Measurements from ENCODE around the gene TMEM131.
A peak's percentile ranks its signal among the peaks of the same experiment; 100 is the strongest.
"Not testable (repeated sequence)": the region's sequence is repeated elsewhere in the genome, so short reads cannot be mapped to it uniquely, and the experiment has no call there.

TMEM131 gene

GRCh38 chr2:97821862-97822261, 173.9 kb downstream of the TMEM131 start:
- DNase-seq = not testable (repeated sequence)

- no peak for DNase-seq
Observed at GRCh38 chr2:97819754-97820153, 176.0 kb downstream of the TMEM131 start.

- no peak for DNase-seq
Observed at GRCh38 chr2:97816411-97816810, 179.3 kb downstream of the TMEM131 start.

- DNase-seq = no peak
Observed at GRCh38 chr2:97812931-97813330, 182.8 kb downstream of the TMEM131 start.

- DNase-seq = peak in 3 of 58 donors; percentile 3 to 10 (median 3)
Observed at GRCh38 chr2:97808816-97809215, 186.9 kb downstream of the TMEM131 start.

- peak in 55 of 58 donors; percentile 6 to 86 (median 56) for DNase-seq
Observed at GRCh38 chr2:97806738-97807618, 188.8 kb downstream of the TMEM131 start.

- DNase-seq = no peak
Observed at GRCh38 chr2:97805776-97806175, 190.0 kb downstream of the TMEM131 start.

- no peak for DNase-seq
Observed at GRCh38 chr2:97801028-97801427, 194.7 kb downstream of the TMEM131 start.

GRCh38 chr2:97798416-97798815, 197.3 kb downstream of the TMEM131 start:
- DNase-seq = peak in 2 of 58 donors; percentile 3 to 4

GRCh38 chr2:97797355-97797754, 198.4 kb downstream of the TMEM131 start:
- no peak for DNase-seq

GRCh38 chr2:97796465-97797126, 199.2 kb downstream of the TMEM131 start:
- DNase-seq = no peak

- no peak for DNase-seq
Observed at GRCh38 chr2:97792416-97792815, 203.3 kb downstream of the TMEM131 start.

- no peak for DNase-seq
Observed at GRCh38 chr2:97788986-97789644, 206.6 kb downstream of the TMEM131 start.

GRCh38 chr2:97785818-97786217, 209.9 kb downstream of the TMEM131 start:
- no peak for DNase-seq

GRCh38 chr2:97784953-97785352, 210.8 kb downstream of the TMEM131 start:
- DNase-seq = no peak

- no peak for DNase-seq
Observed at GRCh38 chr2:97781981-97782380, 213.8 kb downstream of the TMEM131 start.

GRCh38 chr2:97779141-97779540, 216.6 kb downstream of the TMEM131 start:
- no peak for DNase-seq

GRCh38 chr2:97775074-97775473, 220.7 kb downstream of the TMEM131 start:
- no peak for DNase-seq

- DNase-seq = peak in 3 of 58 donors; percentile 11 to 18 (median 14)
Observed at GRCh38 chr2:97774425-97774824, 221.3 kb downstream of the TMEM131 start.

GRCh38 chr2:97770445-97770844, 225.3 kb downstream of the TMEM131 start:
- DNase-seq = no peak

- no peak for DNase-seq
Observed at GRCh38 chr2:97769711-97770110, 226.0 kb downstream of the TMEM131 start.

- DNase-seq = no peak
Observed at GRCh38 chr2:97769308-97769707, 226.4 kb downstream of the TMEM131 start.

Measured in anterior cingulate cortex (tissue), 58 donors.